ENCODE data around the gene GSTA1.
A peak's percentile ranks its signal among the peaks of the same experiment; 100 is the strongest.
"Not testable (repeated sequence)": the region's sequence is repeated elsewhere in the genome, so short reads cannot be mapped to it uniquely, and the experiment has no call there.

DNA sequence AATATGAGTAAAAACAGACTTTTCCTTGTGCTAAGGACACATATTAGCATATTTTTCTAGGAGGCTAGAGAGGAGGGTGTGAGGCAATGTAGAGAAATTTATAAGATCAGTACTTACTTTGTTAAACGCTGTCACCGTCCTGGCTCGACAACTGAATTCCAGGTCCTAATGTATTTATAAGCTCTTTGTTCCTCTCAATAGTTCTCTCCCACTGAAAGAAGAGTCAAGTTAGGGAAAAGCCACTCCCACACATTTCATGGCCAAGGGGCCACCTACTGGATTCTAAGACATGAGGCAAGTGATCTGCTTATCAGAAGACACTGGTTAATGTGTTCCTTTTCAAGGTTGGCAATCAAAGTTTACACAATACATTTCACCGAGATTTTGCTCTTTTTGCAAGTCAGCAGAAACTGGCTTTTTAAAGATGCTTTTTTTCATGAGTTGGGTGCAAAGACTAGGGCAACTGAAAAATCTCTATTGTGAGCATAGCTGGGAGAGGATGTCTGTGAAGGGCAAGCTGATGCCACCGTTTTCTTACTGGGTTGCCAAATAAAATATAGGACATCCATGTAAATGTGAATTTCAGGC lies at the start of gene GSTA1:
- peak; percentile 48 for TF ChIP-seq CTCF (conservative IDR thresholded peaks at IDR 0.05; ENCODE audit: low read depth, low read length)
- TF ChIP-seq EZH2 (IDR thresholded peaks at IDR 0.05; ENCODE audit: low read length, unreplicated experiment) = not testable (repeated sequence)

Data from PC-3 (cell line).